CD4-positive, alpha-beta T cell (primary cell): ENCODE results near the gene ADGRD2. TPM values are rescaled to one million over a fixed set of nuclear protein-coding genes. Genes with fewer than 3 reads are reported as not detected.

ENCODE experiments used
- ATAC-seq: fragments of 200-7000 bp; cut with Tn5 transposase; one replicate; pipeline ENCODE4 v1.10.0; 2022; ENCODE audit warnings: mild to moderate bottlenecking; ENCODE audit not compliant: poor library complexity
- CTCF ChIA-PET: fragments of 350-600 bp; sonication (Branson Sonifier 250); formaldehyde crosslinking; loops from one replicate; lab custom pipeline; 2021; ENCODE audit warnings: antibody characterized with exemption, inconsistent platforms; lab: Charles Lee
- POLR2A ChIA-PET: fragments of 350-600 bp; sonication (Branson Sonifier 250); formaldehyde crosslinking; loops from one replicate; lab custom pipeline; 2021; ENCODE audit warnings: antibody characterized with exemption, inconsistent platforms; lab: Charles Lee
- DNase-seq, 14 experiments: peaks; one replicate each; pipeline ENCODE4 v3.0.0-alpha.2; 2013 to 2020; ENCODE audit warnings: mixed read lengths in 2 of 14
- H3K27ac ChIP-seq, 2 donors: one replicate each; pipeline versions ENCODE4 v1.5.1 to v1.7.0; 2013; ENCODE audit warnings: low read length in 2 of 2, low read depth in 1 of 2, mild to moderate bottlenecking in 1 of 2
- H3K27me3 ChIP-seq, 2 experiments: 1 replicate in 1 of 2; 2 replicates in 1 of 2; pipeline versions ENCODE4 v1.6.1 to v1.7.0; 2013; ENCODE audit warnings: low read length in 2 of 2, control low read depth in 1 of 2, mild to moderate bottlenecking in 1 of 2, moderate library complexity in 1 of 2; ENCODE audit not compliant: insufficient read depth in 2 of 2, control insufficient read depth in 1 of 2
- H3K36me3 ChIP-seq: one replicate; pipeline ENCODE4 v1.6.1; 2013; ENCODE audit warnings: low read length, control low read depth; ENCODE audit not compliant: insufficient read depth
- H3K4me1 ChIP-seq: one replicate; pipeline ENCODE4 v1.6.1; 2013; ENCODE audit warnings: low read length, control low read depth; ENCODE audit not compliant: insufficient read depth
- H3K4me3 ChIP-seq: one replicate; pipeline ENCODE4 v1.5.1; 2013; ENCODE audit warnings: mild to moderate bottlenecking, low read length, moderate library complexity
- H3K9me3 ChIP-seq, 2 experiments: 1 replicate in 1 of 2; 2 replicates in 1 of 2; pipeline versions ENCODE4 v1.6.1 to v1.7.0; 2013; ENCODE audit warnings: low read length in 2 of 2, mild to moderate bottlenecking in 2 of 2, control low read depth in 1 of 2, moderate library complexity in 1 of 2; ENCODE audit not compliant: control insufficient read depth in 1 of 2, insufficient read depth in 1 of 2
- H3K27ac Mint-ChIP-seq: one replicate; pipeline ENCODE4 v1.8.0; 2020; ENCODE audit warnings: mixed read lengths
- H3K27me3 Mint-ChIP-seq: one replicate; pipeline ENCODE4 v1.8.0; 2021; ENCODE audit warnings: mixed read lengths
- H3K36me3 Mint-ChIP-seq: one replicate; pipeline ENCODE4 v1.8.0; 2021; ENCODE audit warnings: low read depth, mixed read lengths
- H3K4me1 Mint-ChIP-seq: one replicate; pipeline ENCODE4 v1.8.0; 2021; ENCODE audit warnings: low read depth, mixed read lengths
- H3K4me3 Mint-ChIP-seq: one replicate; pipeline ENCODE4 v1.8.0; 2020; ENCODE audit warnings: mild to moderate bottlenecking, mixed read lengths
- H3K9me3 Mint-ChIP-seq: one replicate; pipeline ENCODE4 v1.8.0; 2020; ENCODE audit warnings: mixed read lengths
- CTCF ChIP-seq: fragments of 200-600 bp; IDR thresholded peaks from one replicate; pipeline ENCODE4 v1.8.0; 2022; ENCODE audit warnings: antibody characterized with exemption, mild to moderate bottlenecking
- intact Hi-C, 2 experiments: fragments of 100-400 bp; cut with DNase I in 1 of 2; cut with micrococcal nuclease in 1 of 2; formaldehyde crosslinking; loops; one replicate each; pipeline versions ENCODE4 v1.15.1 to v1.9.0; 2023 to 2025; cut with DNase I, micrococcal nuclease
- total RNA-seq, 174 experiments: library from RNA in 2 of 174; stranded (reverse) in 2 of 174; gene quantifications; one replicate each; pipeline ENCODE4 v1.2.3 and lab custom pipeline; 2021 to 2026

ADGRD2 gene
- total RNA-seq, 2 experiments from 2014 or later: not detected

GRCh38 chr9:124503713-124504529 is 53.7 kb downstream of the ADGRD2 start:
- POLR2A ChIA-PET: no interaction called here
- intact Hi-C loops: no loop called here
- TF ChIP-seq CTCF: no peak
- H3K4me1 ChIP-seq: peaks cover 8% of the 10 kb centered on the region
- Mint-ChIP-seq H3K27ac (no peak overlapping the region), H3K36me3 (no peaks in the 10 kb centered on the region), H3K4me1 (peaks cover 4% of the 10 kb centered on the region), H3K9me3 (no peaks in the 10 kb centered on the region), H3K27me3 (peaks cover 36% of the 10 kb centered on the region), H3K4me3 (peak overlapping the region; percentile 80)
- DNase-seq (no peak), ATAC-seq (no peak)
- CTCF ChIA-PET: no interaction called here
- no peak overlapping the region for H3K27ac ChIP-seq
- H3K36me3 ChIP-seq: no peaks in the 10 kb centered on the region
- H3K4me3 ChIP-seq: no peak overlapping the region
- peaks cover 29 to 38% of the 10 kb centered on the region in 2 experiments for H3K27me3 ChIP-seq
- peaks cover 0 to 7% of the 10 kb centered on the region in 2 experiments for H3K9me3 ChIP-seq

GRCh38 chr9:124504530-124505005 is 54.3 kb downstream of the ADGRD2 start:
- intact Hi-C loops: no loop called here
- no peaks in the 10 kb centered on the region for H3K9me3 Mint-ChIP-seq
- H3K4me1 Mint-ChIP-seq: peaks cover 4% of the 10 kb centered on the region
- H3K27ac Mint-ChIP-seq: no peak overlapping the region
- peaks cover 33% of the 10 kb centered on the region for H3K27me3 Mint-ChIP-seq
- no peak for DNase-seq
- H3K27me3 ChIP-seq: peaks cover 29 to 38% of the 10 kb centered on the region in 2 experiments
- H3K4me1 ChIP-seq: peaks cover 8% of the 10 kb centered on the region
- ATAC-seq: no peak
- no peaks in the 10 kb centered on the region for H3K36me3 ChIP-seq
- no peak overlapping the region for H3K4me3 Mint-ChIP-seq
- ChIA-PET CTCF (no interaction called here), POLR2A (no interaction called here)
- no peak overlapping the region for H3K4me3 ChIP-seq
- peaks cover 0 to 7% of the 10 kb centered on the region in 2 experiments for H3K9me3 ChIP-seq
- no peak overlapping the region for H3K27ac ChIP-seq
- no peak for TF ChIP-seq CTCF
- H3K36me3 Mint-ChIP-seq: no peaks in the 10 kb centered on the region

GRCh38 chr9:124505006-124505900 is 55.0 kb downstream of the ADGRD2 start:
- no peak for ATAC-seq
- ChIA-PET POLR2A (no interaction called here), CTCF (no interaction called here)
- no peak for TF ChIP-seq CTCF
- no peaks in the 10 kb centered on the region for H3K36me3 Mint-ChIP-seq
- Histone ChIP-seq H3K36me3 (no peaks in the 10 kb centered on the region), H3K4me3 (no peak overlapping the region), H3K4me1 (peaks cover 8% of the 10 kb centered on the region), H3K27ac (no peak overlapping the region), H3K9me3 (peaks cover 0 to 7% of the 10 kb centered on the region in 2 experiments), H3K27me3 (peaks cover 29 to 38% of the 10 kb centered on the region in 2 experiments)
- H3K4me3 Mint-ChIP-seq: peak overlapping the region; percentile 58
- peaks cover 31% of the 10 kb centered on the region for H3K27me3 Mint-ChIP-seq
- DNase-seq: no peak
- no peaks in the 10 kb centered on the region for H3K9me3 Mint-ChIP-seq
- no peak overlapping the region for H3K27ac Mint-ChIP-seq
- intact Hi-C loops: no loop called here
- peaks cover 4% of the 10 kb centered on the region for H3K4me1 Mint-ChIP-seq
